HG03565 (cell line): ENCODE data around the gene BOD1L1.

Experiments used
- ATAC-seq: cut with Tn5 transposase; IDR thresholded peaks from one replicate; pipeline ENCODE4 v1.9.1; 2021; ENCODE audit warnings: mild to moderate bottlenecking, moderate library complexity; ENCODE audit not compliant: unreplicated experiment

The BOD1L1 gene

DNA sequence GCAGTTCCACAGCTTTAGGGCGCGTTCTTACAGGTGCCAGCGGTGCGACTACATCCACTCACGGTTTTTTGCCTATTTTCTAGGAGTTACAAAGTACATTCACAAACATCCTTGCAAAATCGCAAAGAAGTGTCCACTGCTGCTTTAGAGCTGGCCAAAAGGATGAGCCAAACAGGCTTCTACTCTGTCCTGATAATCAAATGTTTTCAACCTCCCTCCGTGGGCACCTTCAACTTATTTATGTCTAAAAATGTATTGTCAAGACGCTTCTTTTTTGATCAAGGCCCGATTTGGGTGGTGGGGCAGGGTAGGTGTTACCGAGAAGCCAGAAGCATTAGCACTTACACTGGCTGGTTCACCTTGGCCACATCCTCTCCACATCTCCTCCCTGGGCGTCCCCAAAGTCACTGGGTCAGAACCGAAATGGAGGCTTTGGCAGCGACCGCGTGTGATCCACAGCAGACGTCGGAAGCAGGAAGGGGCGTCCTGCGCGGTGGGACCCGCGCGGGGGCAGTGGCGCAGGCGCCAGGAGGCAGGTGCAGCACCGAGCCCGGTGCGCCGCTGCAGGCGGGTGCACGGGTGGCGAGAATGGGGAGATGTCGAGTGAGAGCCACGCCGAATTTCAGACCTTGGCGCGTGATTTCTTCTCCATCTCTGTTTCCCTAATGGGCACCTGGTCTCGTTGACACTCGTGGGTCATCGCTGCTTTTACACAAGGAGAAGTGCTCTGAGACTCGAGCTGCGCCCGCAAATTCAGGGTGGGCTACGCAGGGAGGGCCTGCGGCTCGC is 100.1 kb downstream of the BOD1L1 start:
- no peak for ATAC-seq

DNA sequence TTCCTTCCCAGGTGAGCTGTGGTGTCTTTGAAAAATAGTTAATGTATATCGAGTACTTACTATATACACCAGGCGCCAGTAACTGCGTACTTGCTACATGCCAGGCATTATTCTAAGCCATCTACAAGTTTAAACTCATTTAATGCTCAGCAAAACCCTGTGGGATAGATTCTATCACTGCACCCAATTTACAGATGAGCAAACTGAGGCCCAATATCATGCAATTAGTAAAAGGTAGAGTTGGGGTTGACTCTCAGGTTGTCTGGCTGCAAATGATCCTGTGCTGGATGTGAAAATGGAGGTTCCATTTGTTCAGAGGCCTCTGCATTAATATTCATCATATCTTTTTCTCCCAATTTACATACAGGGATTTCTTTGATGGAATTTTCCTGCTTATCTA is 100.9 kb downstream of the BOD1L1 start:
- no peak for ATAC-seq

DNA sequence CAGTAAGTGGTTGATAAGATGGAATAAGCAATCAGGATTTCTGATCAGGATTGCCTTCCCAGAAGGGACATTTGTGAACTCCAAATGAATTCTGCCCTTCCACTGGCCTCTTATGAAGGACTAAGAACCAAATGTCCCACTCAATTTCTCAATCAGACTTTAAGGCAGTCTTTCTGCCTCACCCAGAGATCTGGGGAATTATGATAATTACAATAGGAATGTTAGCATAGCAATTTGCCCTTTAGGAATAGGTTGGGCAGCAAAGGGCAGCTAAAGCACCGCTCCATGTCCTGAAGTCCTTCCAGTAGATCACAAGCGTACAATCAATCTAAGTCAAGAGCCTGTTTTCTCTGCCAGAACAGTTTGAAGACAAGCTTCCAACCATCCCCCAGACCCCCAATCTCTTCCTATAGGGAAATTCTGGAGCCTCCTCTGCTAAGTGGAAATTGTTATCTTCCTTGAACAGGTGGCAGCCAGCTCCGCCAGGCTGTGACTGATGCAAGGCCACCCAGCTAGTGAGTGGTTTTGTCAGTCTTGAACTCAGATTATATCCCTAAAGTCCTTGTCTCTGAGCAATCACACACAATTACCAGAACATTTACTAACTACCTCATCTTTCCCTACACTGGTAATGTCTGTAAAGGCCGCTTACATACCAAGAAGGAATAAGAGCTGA is 101.8 kb downstream of the BOD1L1 start:
- ATAC-seq, result no peak

DNA sequence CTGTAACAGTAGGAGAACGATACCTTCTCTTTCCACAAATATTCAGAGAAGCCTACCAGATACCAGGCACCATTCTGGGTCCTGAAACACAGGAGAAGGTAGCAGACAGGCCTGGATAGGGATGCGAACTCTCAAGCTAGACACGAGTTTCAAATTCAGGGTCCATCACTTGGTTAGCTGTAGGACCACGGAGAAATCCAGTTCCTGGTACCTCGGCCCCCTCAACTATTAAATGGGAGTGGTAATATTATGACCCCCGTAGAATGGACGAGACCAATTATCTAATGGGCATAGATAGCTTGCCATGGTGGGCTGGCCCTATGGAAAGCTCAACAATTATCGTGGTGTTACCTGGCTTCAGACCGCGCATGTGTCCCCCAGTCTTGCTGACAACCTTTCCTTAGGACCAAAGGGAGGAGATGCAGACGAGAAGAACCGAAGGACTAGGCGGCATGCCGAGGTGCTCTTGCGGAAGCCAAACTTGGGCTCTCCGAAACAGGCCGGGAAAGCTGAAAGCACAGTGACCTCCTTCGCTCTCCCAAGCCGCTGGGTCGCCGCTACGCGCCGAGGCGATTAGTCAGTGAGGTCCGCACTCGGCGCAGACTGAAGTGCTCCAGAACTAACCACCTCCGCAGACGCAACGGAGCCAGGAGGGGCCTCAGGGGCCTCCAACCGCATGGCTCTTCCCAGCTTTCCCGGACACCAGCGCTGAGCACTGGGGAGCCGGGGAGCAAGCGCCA is 102.9 kb downstream of the BOD1L1 start:
- ATAC-seq, result no peak

DNA sequence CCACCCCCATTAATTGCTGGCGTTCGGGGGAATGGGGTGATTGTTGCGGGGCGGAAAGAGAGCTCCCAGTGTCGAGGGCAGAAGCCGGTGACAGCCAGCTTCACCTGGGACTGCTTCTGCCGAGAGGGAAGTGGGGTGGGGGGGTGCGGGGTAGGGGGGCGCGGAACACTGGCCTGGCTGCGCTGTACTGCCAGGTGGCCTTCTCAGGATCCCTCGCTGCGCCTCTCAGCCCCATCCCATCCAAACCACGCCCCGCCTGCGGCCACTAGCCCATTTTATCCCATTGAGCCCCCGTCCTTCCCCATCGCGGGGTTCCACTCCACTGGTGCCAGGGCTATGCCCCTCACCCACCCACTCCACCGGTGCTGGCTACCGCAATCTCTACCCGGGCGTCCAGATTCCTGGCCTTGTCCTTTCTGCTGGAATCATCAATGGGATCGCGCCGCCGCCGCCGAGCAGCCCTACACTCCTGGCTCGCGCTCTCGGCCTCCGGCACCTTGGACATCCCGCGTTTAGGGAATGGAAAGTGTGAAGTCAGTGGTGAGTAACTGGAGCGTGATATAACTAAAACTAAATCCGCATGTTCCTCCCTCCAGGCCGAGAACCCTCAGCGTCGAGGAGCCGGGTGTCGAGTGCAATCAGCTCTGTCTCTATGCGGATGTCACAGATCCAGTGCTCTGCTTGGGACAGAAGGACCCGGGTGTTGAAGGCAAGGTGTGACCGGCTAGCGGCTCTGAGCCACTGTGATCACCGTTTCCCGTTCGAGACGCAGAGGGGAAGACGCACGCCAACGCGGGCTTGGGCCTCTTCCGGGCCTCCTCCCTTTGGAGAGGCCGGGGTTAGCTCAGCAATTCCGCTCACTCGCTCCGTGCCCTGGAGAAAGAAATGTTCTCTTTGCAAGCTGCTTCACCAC is 103.7 kb downstream of the BOD1L1 start:
- ATAC-seq, result no peak

DNA sequence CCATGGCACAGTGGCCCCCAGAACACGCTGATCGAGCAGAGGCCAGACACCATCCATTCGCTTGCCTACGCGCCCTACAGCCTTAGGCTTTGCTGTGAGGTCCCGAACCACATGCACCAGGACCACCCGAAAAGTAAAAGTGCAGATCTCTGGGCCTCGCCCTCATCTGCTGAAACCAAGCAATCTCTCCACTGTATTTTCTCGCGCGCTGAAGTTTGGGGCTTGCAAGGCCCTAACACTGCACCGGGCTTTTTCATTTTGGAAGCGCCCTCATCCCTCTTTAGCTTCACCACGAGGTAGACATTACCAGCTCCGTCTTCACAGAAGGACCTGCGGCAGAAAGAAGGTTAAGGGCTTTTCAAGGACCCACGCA is 104.4 kb downstream of the BOD1L1 start:
- no peak for ATAC-seq

DNA sequence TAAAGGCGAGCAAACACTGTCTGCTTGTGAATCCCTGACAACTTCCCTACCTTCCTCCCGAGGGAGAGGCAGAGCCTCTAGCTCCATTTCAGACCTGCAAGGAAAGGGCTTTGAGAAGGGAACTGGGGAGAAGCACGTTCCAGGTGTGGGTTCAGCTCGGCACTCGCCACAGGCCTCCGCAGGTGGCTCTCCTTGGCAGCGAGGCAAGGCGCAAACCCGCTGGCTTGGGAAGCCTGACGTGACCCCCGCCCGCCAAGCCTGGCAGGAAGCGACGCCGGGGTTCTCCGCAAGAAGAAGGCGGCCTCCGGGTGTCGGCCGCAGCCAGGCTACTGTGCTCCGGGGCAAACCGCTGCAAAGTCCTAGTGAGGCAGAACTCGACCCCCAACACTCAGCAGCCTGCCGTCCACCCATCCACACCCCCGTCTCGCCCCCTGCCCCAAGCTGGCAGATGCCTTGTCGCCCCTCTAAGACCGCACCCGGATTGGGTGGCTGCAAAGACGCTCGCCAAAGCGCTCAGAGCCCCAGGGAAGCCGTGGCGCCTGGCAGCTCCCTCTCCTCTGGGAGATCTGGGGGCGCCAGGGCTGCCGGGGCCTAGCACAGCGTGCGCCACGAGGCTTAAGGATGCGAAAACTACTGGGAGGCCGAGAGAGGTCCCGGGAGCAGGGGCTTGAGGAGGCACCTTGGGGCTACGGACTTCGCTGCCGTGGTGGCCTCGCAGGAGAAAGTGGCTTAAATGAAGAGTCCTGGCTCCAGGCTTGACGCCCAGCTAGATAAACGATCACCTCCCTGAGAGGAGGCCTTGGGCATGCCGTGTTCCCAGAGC is 105.0 kb downstream of the BOD1L1 start:
- ATAC-seq, result no peak

DNA sequence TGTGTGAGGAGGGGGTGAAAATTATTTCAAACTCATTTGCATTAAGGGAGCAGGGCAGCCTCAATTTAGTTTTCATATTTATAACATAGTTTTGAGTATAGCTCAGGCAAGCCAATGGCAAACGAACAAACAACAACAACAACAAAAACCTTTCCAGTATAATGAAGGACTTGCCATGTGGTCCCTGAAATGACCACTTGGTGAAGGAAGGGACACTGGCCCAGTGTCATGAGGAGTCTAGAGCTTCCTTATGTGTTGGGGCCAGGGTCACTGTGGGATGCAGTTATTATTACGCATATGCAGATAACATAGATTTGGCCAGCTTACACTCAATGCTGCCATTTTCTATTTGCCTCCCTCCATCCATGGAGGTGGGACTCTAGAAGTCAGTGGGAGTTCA is 106.5 kb downstream of the BOD1L1 start:
- no peak for ATAC-seq
